ENCODE data around the gene NFATC3. TPM values are rescaled to one million over a fixed set of nuclear protein-coding genes. Genes with fewer than 3 reads are reported as not detected.

NFATC3 gene
- total and polyA plus RNA-seq, 2 of the 8 experiments (the other 6 are each of a cell fraction or from before 2014, with no cell fraction given) = 17.6 to 34.5 TPM

GRCh38 chr16:68046106-68046505 is 39.1 kb upstream of the NFATC3 start:
- FAIRE-seq = no peak
- no peak for TF ChIP-seq RFX5 (IDR thresholded peaks at IDR 0.05; ENCODE audit: borderline replicate concordance, low read depth, low read length)
- TF ChIP-seq KDM5A (IDR thresholded peaks at IDR 0.05; ENCODE audit: low read length) = no peak
- TF ChIP-seq NANOG (IDR thresholded peaks at IDR 0.05; ENCODE audit: insufficient read depth, low read depth, low read length, poor library complexity, severe bottlenecking) = no peak
- no peak for TF ChIP-seq CBX8 (IDR thresholded peaks at IDR 0.05; ENCODE audit: borderline replicate concordance, low read depth, low read length)
- TF ChIP-seq FOSL1 (IDR thresholded peaks at IDR 0.05; ENCODE audit: insufficient read depth, low read depth, low read length) = no peak
- no peak for TF ChIP-seq RBBP5 (IDR thresholded peaks at IDR 0.05; ENCODE audit: borderline replicate concordance, low read depth, low read length)
- TF ChIP-seq YY1 (IDR thresholded peaks at IDR 0.05; ENCODE audit: low read depth, low read length) = no peak
- TF ChIP-seq POLR2A (IDR thresholded peaks at IDR 0.05; ENCODE audit: control extremely low read depth in 1 of 2, low read depth in 2 of 2, low read length in 2 of 2) = no peak
- no peak for TF ChIP-seq BRCA1 (IDR thresholded peaks at IDR 0.05; ENCODE audit: low read depth, low read length)
- no peak for TF ChIP-seq GABPA (IDR thresholded peaks at IDR 0.05; ENCODE audit: borderline replicate concordance, insufficient read depth, low read length)
- TF ChIP-seq ZNF274 (IDR thresholded peaks at IDR 0.05; ENCODE audit: borderline replicate concordance, extremely low read depth, low read length) = no peak
- no peak for TF ChIP-seq NRF1 (IDR thresholded peaks at IDR 0.05; ENCODE audit: low read depth, low read length)
- POLR2A ChIA-PET (ENCODE audit: partially characterized antibody) = interaction anchor here (0.6 to 0.8 kb wide), 2 partner anchors 23 to 78 kb away, joined by 3 to 4 read pairs; partner anchors contain the start of genes DDX28, DUS2 and SLC12A4

More at GRCh38 chr16:68046106-68046505, 39.1 kb upstream of the NFATC3 start:
- no peak overlapping the region for H3K27ac ChIP-seq (ENCODE audit: low read depth, low read length)
- H3K4me3 ChIP-seq (ENCODE audit: extremely low read depth in 1 of 4, insufficient read depth in 2 of 4, low read depth in 3 of 4, low read length in 4 of 4) = no peak overlapping the region
- H4K20me1 ChIP-seq (replicated peaks in 1 of 2; ENCODE audit: control insufficient read depth in 1 of 2, insufficient read depth in 2 of 2, low read length in 2 of 2) = no peaks in the 10 kb centered on the region
- H2BK12ac ChIP-seq (ENCODE audit: low read depth, low read length) = no peak overlapping the region
- H3K9ac ChIP-seq (replicated peaks in 1 of 4; ENCODE audit: extremely low read depth in 1 of 4, low read depth in 3 of 4, low read length in 3 of 4) = no peak overlapping the region
- peaks cover 0 to 9% (median 5%) of the 10 kb centered on the region in 4 experiments; a peak in 4 of 8 replicates for H3K36me3 ChIP-seq (ENCODE audit: control insufficient read depth in 2 of 4, insufficient read depth in 4 of 4, low read length in 3 of 4)
- no peak overlapping the region for H2BK120ac ChIP-seq (replicated peaks; ENCODE audit: low read depth, low read length)
- H3K79me1 ChIP-seq (ENCODE audit: low read depth, low read length) = peaks cover 5% of the 10 kb centered on the region
- no peak overlapping the region for H4K5ac ChIP-seq (ENCODE audit: insufficient read length, low read depth, low read length)
- 96% methylated on average over 7 of the region's 7 CpGs; no CpG with 5 or more reads in 1 of the 2 experiments for WGBS, 2 experiments (ENCODE audit: extremely low coverage in 1 of 2, insufficient coverage in 1 of 2, insufficient read length in 1 of 2, insufficient replicate concordance in 2 of 2, low coverage in 1 of 2, low lambda C conversion rate in 2 of 2, missing lambda C conversion rate in 1 of 2)
- no peak overlapping the region for H3K18ac ChIP-seq (ENCODE audit: extremely low read depth, low read length)
- CTCF ChIA-PET (ENCODE audit: partially characterized antibody) = interaction anchor here (0.6 to 1.7 kb wide), 3 partner anchors 9 to 794 kb away, joined by 3 to 5 read pairs (median 4); no protein-coding TSS in a partner anchor
- H2BK5ac ChIP-seq (ENCODE audit: low read depth, low read length) = no peak overlapping the region
- H4K91ac ChIP-seq (replicated peaks; ENCODE audit: insufficient read length, low read length) = no peak overlapping the region
- no peak overlapping the region for H4K8ac ChIP-seq (ENCODE audit: extremely low read depth, insufficient read depth, low read length)
- no peaks in the 10 kb centered on the region for H3K23me2 ChIP-seq (ENCODE audit: low read depth, low read length)
- no peak overlapping the region for H2AK5ac ChIP-seq (ENCODE audit: low read depth, low read length)
- H3K56ac ChIP-seq (replicated peaks; ENCODE audit: insufficient read length, low read depth, low read length) = no peak overlapping the region
- no peaks in the 10 kb centered on the region for H3K4me1 ChIP-seq (replicated peaks in 1 of 4; ENCODE audit: control insufficient read depth in 3 of 4, insufficient read depth in 4 of 4, low read length in 3 of 4)
- no peak overlapping the region for H2AFZ ChIP-seq (ENCODE audit: low read length)
- H3K4ac ChIP-seq (replicated peaks; ENCODE audit: insufficient read length, low read depth, low read length) = no peak overlapping the region
- no peaks in the 10 kb centered on the region for H3K27me3 ChIP-seq (replicated peaks in 1 of 4; ENCODE audit: control insufficient read depth in 3 of 4, extremely low read depth in 1 of 4, insufficient read depth in 3 of 4, low read length in 3 of 4)
- no peaks in the 10 kb centered on the region for H3K9me3 ChIP-seq (ENCODE audit: insufficient read depth in 2 of 2, low read depth in 1 of 2, low read length in 1 of 2)
- no peak overlapping the region for H3K4me2 ChIP-seq (ENCODE audit: insufficient read depth in 1 of 2, low read depth in 2 of 2, low read length in 2 of 2)
- no peak overlapping the region for H2BK15ac ChIP-seq (ENCODE audit: low read length)
- H3K23ac ChIP-seq (ENCODE audit: insufficient read length) = no peak overlapping the region
- no peak for DNase-seq (ENCODE audit: low read depth in 1 of 2, low spot score in 2 of 2)
- no peak overlapping the region for H2BK20ac ChIP-seq (ENCODE audit: low read length)
- H3K79me2 ChIP-seq (ENCODE audit: control insufficient read depth in 1 of 2, insufficient read depth in 2 of 2, low read length in 2 of 2) = no peaks in the 10 kb centered on the region
- no peak overlapping the region for H3K14ac ChIP-seq (ENCODE audit: insufficient read length)

Data from H1 (cell line).